H1 (cell line): ENCODE measurements around the gene PARP16. TPM values are rescaled to one million over a fixed set of nuclear protein-coding genes. Genes with fewer than 3 reads are reported as not detected.

Source experiments
- CTCF ChIA-PET: fragments of 300-600 bp; sonication (Branson Sonifier 250); formaldehyde crosslinking; loops from one replicate; lab custom pipeline; 2021; ENCODE audit not compliant: partially characterized antibody; lab: Charles Lee
- POLR2A ChIA-PET: fragments of 300-600 bp; sonication (Branson Sonifier 250); formaldehyde crosslinking; loops from one replicate; lab custom pipeline; 2021; ENCODE audit warnings: inconsistent platforms; ENCODE audit not compliant: partially characterized antibody; lab: Charles Lee
- DNase-seq, 2 experiments: peaks; one replicate each; pipeline versions ENCODE4 v3.0.0 to v3.0.0-alpha.2; 2010 to 2022; ENCODE audit warnings: low spot score in 2 of 2, low read depth in 1 of 2, mixed read lengths in 1 of 2
- FAIRE-seq: peaks from 2 replicates; lab custom pipeline; 2011; peaks lifted over from hg19 to GRCh38; lab: Jason Lieb, UNC
- H2AFZ ChIP-seq: 2 replicates; pipeline ENCODE4 v1.8.1; 2012; ENCODE audit warnings: low read length, inconsistent platforms
- H2AK5ac ChIP-seq: 2 replicates; pipeline ENCODE4 v1.6.1; 2013; ENCODE audit warnings: low read depth, low read length
- H2BK120ac ChIP-seq: replicated peaks from 2 replicates; pipeline ENCODE3; 2013; ENCODE audit warnings: low read depth, low read length, inconsistent platforms
- H2BK12ac ChIP-seq: 2 replicates; pipeline ENCODE4 v1.6.1; 2013; ENCODE audit warnings: low read depth, low read length
- H2BK15ac ChIP-seq: 2 replicates; pipeline ENCODE4 v1.6.1; 2013; ENCODE audit warnings: low read length
- H2BK20ac ChIP-seq: 2 replicates; pipeline ENCODE4 v1.6.1; 2013; ENCODE audit warnings: low read length
- H2BK5ac ChIP-seq: 2 replicates; pipeline ENCODE4 v1.6.1; 2013; ENCODE audit warnings: low read depth, low read length
- H3K14ac ChIP-seq: 2 replicates; pipeline ENCODE4 v1.6.1; 2013; ENCODE audit warnings: inconsistent platforms; ENCODE audit not compliant: insufficient read length
- H3K18ac ChIP-seq: 2 replicates; pipeline ENCODE4 v1.6.1; 2013; ENCODE audit warnings: low read length; ENCODE audit errors: extremely low read depth
- H3K23ac ChIP-seq: 2 replicates; pipeline ENCODE4 v1.6.1; 2013; ENCODE audit warnings: inconsistent platforms; ENCODE audit not compliant: insufficient read length
- H3K23me2 ChIP-seq: 2 replicates; pipeline ENCODE4 v1.6.1; 2013; ENCODE audit warnings: low read depth, low read length
- H3K27ac ChIP-seq: 2 replicates; pipeline ENCODE4 v1.6.1; 2011; ENCODE audit warnings: low read depth, low read length, inconsistent platforms
- H3K27me3 ChIP-seq, 4 experiments: replicated peaks in 1 of 4; 1 replicate in 1 of 4; 2 replicates in 3 of 4; pipeline versions ENCODE4 v1.6.1 to v1.8.1; 2011 to 2013; ENCODE audit warnings: low read length in 3 of 4, mild to moderate bottlenecking in 3 of 4, inconsistent platforms in 2 of 4, mixed read lengths in 2 of 4, moderate library complexity in 1 of 4; ENCODE audit not compliant: control insufficient read depth in 3 of 4, insufficient read depth in 3 of 4; ENCODE audit errors: extremely low read depth in 1 of 4
- H3K36me3 ChIP-seq, 4 experiments: 2 replicates each; pipeline versions ENCODE4 v1.6.1 to v1.8.1; 2011 to 2013; ENCODE audit warnings: mild to moderate bottlenecking in 4 of 4, low read length in 3 of 4, moderate library complexity in 2 of 4, control low read depth in 1 of 4, inconsistent platforms in 1 of 4; ENCODE audit not compliant: insufficient read depth in 4 of 4, control insufficient read depth in 2 of 4
- H3K4ac ChIP-seq: replicated peaks from 2 replicates; pipeline ENCODE3; 2013; ENCODE audit warnings: low read length, low read depth, mixed read lengths, inconsistent platforms; ENCODE audit not compliant: insufficient read length
- H3K4me1 ChIP-seq, 4 experiments: replicated peaks in 1 of 4; 1 replicate in 1 of 4; 2 replicates in 3 of 4; pipeline versions ENCODE4 v1.6.1 to v1.8.1; 2011 to 2013; ENCODE audit warnings: low read length in 3 of 4, inconsistent platforms in 2 of 4, mixed read lengths in 1 of 4; ENCODE audit not compliant: insufficient read depth in 4 of 4, control insufficient read depth in 3 of 4
- H3K4me2 ChIP-seq, 2 experiments: 2 replicates each; pipeline versions ENCODE4 v1.6.1 to v1.8.1; 2011 to 2013; ENCODE audit warnings: low read depth in 2 of 2, low read length in 2 of 2, control low read depth in 1 of 2, inconsistent platforms in 1 of 2, mild to moderate bottlenecking in 1 of 2; ENCODE audit not compliant: insufficient read depth in 1 of 2
- H3K4me3 ChIP-seq, 4 experiments: fragments of 200-600, 300-600 bp in 1 of 4; sonication (generic), shearing (Covaris generic), sonication (Bioruptor Twin) in 1 of 4; 2 replicates each; pipeline versions ENCODE4 v1.5.1 to v1.8.1; 2011 to 2016; ENCODE audit warnings: low read length in 4 of 4, low read depth in 3 of 4, control low read depth in 2 of 4, inconsistent platforms in 2 of 4, mild to moderate bottlenecking in 2 of 4, mixed read lengths in 1 of 4, moderate library complexity in 1 of 4; ENCODE audit not compliant: insufficient read depth in 2 of 4; ENCODE audit errors: extremely low read depth in 1 of 4
- H3K56ac ChIP-seq: replicated peaks from 2 replicates; pipeline ENCODE3; 2013; ENCODE audit warnings: low read depth, mild to moderate bottlenecking, mixed read lengths, low read length, inconsistent platforms; ENCODE audit not compliant: insufficient read length
- H3K79me1 ChIP-seq: 2 replicates; pipeline ENCODE4 v1.6.1; 2013; ENCODE audit warnings: low read depth, low read length, control low read depth
- H3K79me2 ChIP-seq, 2 experiments: 2 replicates each; pipeline versions ENCODE4 v1.6.1 to v1.8.1; 2012 to 2013; ENCODE audit warnings: low read length in 2 of 2, mild to moderate bottlenecking in 2 of 2, inconsistent platforms in 1 of 2; ENCODE audit not compliant: insufficient read depth in 2 of 2, control insufficient read depth in 1 of 2
- H3K9ac ChIP-seq, 4 experiments: replicated peaks in 1 of 4; 1 replicate in 1 of 4; 2 replicates in 3 of 4; pipeline versions ENCODE4 v1.6.1 to v1.8.1; 2011 to 2013; ENCODE audit warnings: low read depth in 3 of 4, low read length in 3 of 4, control low read depth in 2 of 4, mild to moderate bottlenecking in 2 of 4, moderate library complexity in 2 of 4, inconsistent platforms in 1 of 4; ENCODE audit errors: extremely low read depth in 1 of 4
- H3K9me3 ChIP-seq, 2 experiments: 2 replicates each; pipeline versions ENCODE4 v1.6.1 to v1.8.1; 2012 to 2013; ENCODE audit warnings: mild to moderate bottlenecking in 2 of 2, moderate library complexity in 2 of 2, control low read depth in 1 of 2, inconsistent platforms in 1 of 2, low read depth in 1 of 2, low read length in 1 of 2, mixed read lengths in 1 of 2; ENCODE audit not compliant: insufficient read depth in 2 of 2
- H4K20me1 ChIP-seq, 2 experiments: replicated peaks in 1 of 2; 2 replicates each; pipeline versions ENCODE3 to v1.8.1; 2011 to 2013; ENCODE audit warnings: inconsistent platforms in 2 of 2, low read length in 2 of 2, mild to moderate bottlenecking in 1 of 2; ENCODE audit not compliant: insufficient read depth in 2 of 2, control insufficient read depth in 1 of 2
- H4K5ac ChIP-seq: 2 replicates; pipeline ENCODE4 v1.6.1; 2013; ENCODE audit warnings: low read length, low read depth, mixed read lengths, inconsistent platforms; ENCODE audit not compliant: insufficient read length
- H4K8ac ChIP-seq: 2 replicates; pipeline ENCODE4 v1.8.0; 2013; ENCODE audit warnings: mild to moderate bottlenecking, moderate library complexity, low read length, inconsistent platforms; ENCODE audit not compliant: insufficient read depth; ENCODE audit errors: extremely low read depth
- H4K91ac ChIP-seq: replicated peaks from 2 replicates; pipeline ENCODE3; 2013; ENCODE audit warnings: low read length, mixed read lengths, inconsistent platforms; ENCODE audit not compliant: insufficient read length
- BCL11A ChIP-seq, 2 experiments: IDR thresholded peaks; one replicate each; pipeline ENCODE4 v1.6.1; 2011; ENCODE audit warnings: low read depth in 2 of 2, low read length in 2 of 2, mild to moderate bottlenecking in 2 of 2
- CHD2 ChIP-seq: IDR thresholded peaks from 2 replicates; pipeline ENCODE4 v1.6.1; 2012; ENCODE audit warnings: low read length, improper control_type of control experiment
- CREB1 ChIP-seq: IDR thresholded peaks from 2 replicates; pipeline ENCODE4 v1.6.1; 2012; ENCODE audit warnings: inconsistent platforms
- CTBP2 ChIP-seq: IDR thresholded peaks from 2 replicates; pipeline ENCODE4 v1.7.0; 2011; ENCODE audit warnings: borderline replicate concordance, mild to moderate bottlenecking, moderate library complexity, mixed read lengths, low read length; ENCODE audit not compliant: insufficient read depth, insufficient read length
- HDAC6 ChIP-seq: IDR thresholded peaks from one replicate; pipeline ENCODE4 v1.7.1; 2012; ENCODE audit warnings: low read depth, mild to moderate bottlenecking, inconsistent platforms, low read length, moderate library complexity
- JUND ChIP-seq: IDR thresholded peaks from 2 replicates; pipeline ENCODE4 v1.6.1; 2011; ENCODE audit warnings: mild to moderate bottlenecking, improper control_type of control experiment, low read length
- KDM1A ChIP-seq: fragments of 200-600, 300-600 bp; sonication (generic); IDR thresholded peaks from 2 replicates; pipeline ENCODE4 v1.7.1; 2016; ENCODE audit warnings: mild to moderate bottlenecking, low read length, borderline replicate concordance
- MAFK ChIP-seq: IDR thresholded peaks from 2 replicates; pipeline ENCODE4 v1.6.1; 2012; ENCODE audit warnings: low read depth, mild to moderate bottlenecking, improper control_type of control experiment, low read length
- POU5F1 ChIP-seq: IDR thresholded peaks from 2 replicates; pipeline ENCODE4 v1.6.1; 2011; ENCODE audit warnings: low read depth, mild to moderate bottlenecking, low read length, moderate library complexity
- RAD21 ChIP-seq, 2 experiments: IDR thresholded peaks in 1 of 2; conservative IDR thresholded peaks in 1 of 2; 2 replicates each; pipeline ENCODE4 v1.6.1; 2011; ENCODE audit warnings: low read depth in 2 of 2, low read length in 2 of 2, improper control_type of control experiment in 1 of 2, inconsistent platforms in 1 of 2, mild to moderate bottlenecking in 1 of 2, moderate library complexity in 1 of 2
- RFX5 ChIP-seq: IDR thresholded peaks from 2 replicates; pipeline ENCODE4 v1.6.1; 2011; ENCODE audit warnings: low read depth, low read length, improper control_type of control experiment, borderline replicate concordance
- RXRA ChIP-seq: IDR thresholded peaks from 2 replicates; pipeline ENCODE4 v1.6.1; 2011; ENCODE audit warnings: low read depth, mild to moderate bottlenecking, low read length, moderate library complexity; ENCODE audit not compliant: insufficient read depth
- SIRT6 ChIP-seq: IDR thresholded peaks from one replicate; pipeline ENCODE4 v1.7.1; 2012; ENCODE audit warnings: low read length, inconsistent platforms
- TAF1 ChIP-seq: IDR thresholded peaks from 2 replicates; pipeline ENCODE4 v1.6.1; 2011; ENCODE audit warnings: mild to moderate bottlenecking, low read depth, low read length
- TAF7 ChIP-seq: optimal IDR thresholded peaks from 2 replicates; pipeline ENCODE3; 2011; ENCODE audit warnings: low read depth, mild to moderate bottlenecking, inconsistent platforms, low read length, moderate library complexity, borderline replicate concordance
- TBP ChIP-seq: IDR thresholded peaks from 2 replicates; pipeline ENCODE4 v1.6.1; 2011; ENCODE audit warnings: low read depth, low read length, improper control_type of control experiment
- WGBS, 2 experiments: shearing (Covaris generic) in 1 of 2; methylation state at CpG; one replicate each; pipeline versions ENCODE4 v1.1.6 to v1.1.7; 2013 to 2015; ENCODE audit warnings: low lambda C conversion rate in 2 of 2, mixed read lengths in 2 of 2, inconsistent platforms in 1 of 2, low coverage in 1 of 2, missing lambda C conversion rate in 1 of 2; ENCODE audit not compliant: insufficient replicate concordance in 2 of 2, insufficient coverage in 1 of 2, insufficient read length in 1 of 2; ENCODE audit errors: extremely low coverage in 1 of 2, missing lambda C conversion rate in 1 of 2; 5-methylcytosine and 5-hydroxymethylcytosine counted together
- polyA plus RNA-seq, 7 experiments: library from polyadenylated mRNA; depleted of rRNA in 3 of 7; stranded (reverse) in 5 of 7; unstranded in 2 of 7; fragments of >200 nt in 5 of 7; fragments of 200-250 nt in 2 of 7; gene quantifications; 1 replicate in 5 of 7; 2 replicates in 1 of 7; 4 replicates in 1 of 7; pipeline versions ENCODE4 v1.2.1 to v1.2.3, GENCODE V29; 2011 to 2013; ENCODE audit warnings: missing spikeins in 2 of 7, mixed read lengths in 2 of 7
- total RNA-seq: library from RNA; stranded (reverse); fragmentation: NEBNext Ultra II Directional; extraction: Animal tissue kit (Norgen Biotek cat#: 25700); gene quantifications from 2 replicates; pipeline ENCODE4 v1.2.1, GENCODE V29; 2021

The PARP16 gene
- total and polyA plus RNA-seq, 2 of the 8 experiments (the other 6 are each of a cell fraction or from before 2014, with no cell fraction given), result 3.7 to 5.0 TPM

- H3K56ac ChIP-seq, result no peak overlapping the region
- H4K8ac ChIP-seq, result no peak overlapping the region
- H3K4ac ChIP-seq, result no peak overlapping the region
- H3K4me2 ChIP-seq, result no peak overlapping the region
- POLR2A ChIA-PET, result no interaction called here
- FAIRE-seq, result no peak
- WGBS, 2 experiments, result 90% methylated on average over 1 of the region's 1 CpG; no CpG with 5 or more reads in 1 of the 2 experiments
- H3K79me1 ChIP-seq, result no peaks in the 10 kb centered on the region
- no peak overlapping the region for H3K18ac ChIP-seq
- H2BK12ac ChIP-seq, result no peak overlapping the region
- H2BK15ac ChIP-seq, result no peak overlapping the region
- H2AFZ ChIP-seq, result no peak overlapping the region
- no peak overlapping the region for H4K91ac ChIP-seq
- no peak overlapping the region for H4K5ac ChIP-seq
- no peaks in the 10 kb centered on the region for H4K20me1 ChIP-seq
- no peak overlapping the region for H3K23ac ChIP-seq
- no peak overlapping the region for H2BK120ac ChIP-seq
- H3K79me2 ChIP-seq, result no peaks in the 10 kb centered on the region
- no peak overlapping the region for H3K9ac ChIP-seq
- no peak overlapping the region for H3K4me3 ChIP-seq
- H3K9me3 ChIP-seq, result no peaks in the 10 kb centered on the region
- no peak overlapping the region for H2BK20ac ChIP-seq
- H3K27ac ChIP-seq, result no peak overlapping the region; the same call in 1 of the 2 replicates
- H2AK5ac ChIP-seq, result no peak overlapping the region
- no peaks in the 10 kb centered on the region for H3K4me1 ChIP-seq
- H3K14ac ChIP-seq, result no peak overlapping the region
- DNase-seq, result no peak
- no peaks in the 10 kb centered on the region for H3K36me3 ChIP-seq
- CTCF ChIA-PET, result interaction anchor here (0.6 to 3.4 kb wide), 4 partner anchors 17 to 1366 kb away, joined by 3 to 16 read pairs (median 5); no protein-coding TSS in a partner anchor
- no peaks in the 10 kb centered on the region for H3K23me2 ChIP-seq
- no peak overlapping the region for H2BK5ac ChIP-seq
- H3K27me3 ChIP-seq, result no peaks in the 10 kb centered on the region
- TF ChIP-seq CTBP2, result no peak
- TF ChIP-seq TAF1, result no peak
- TF ChIP-seq KDM1A, result no peak
- TF ChIP-seq HDAC6, result no peak
- TF ChIP-seq JUND, result no peak
- no peak for TF ChIP-seq RFX5
- TF ChIP-seq CREB1, result no peak
- TF ChIP-seq CHD2, result no peak
- TF ChIP-seq MAFK, result no peak
- TF ChIP-seq RAD21 (IDR thresholded peaks at IDR 0.05 in 1 of 2, conservative IDR thresholded peaks at IDR 0.05 in 1 of 2; ENCODE audit: low read depth in 2 of 2, low read length in 2 of 2), result no peak
- no peak for TF ChIP-seq BCL11A (IDR thresholded peaks at IDR 0.05; ENCODE audit: low read depth in 2 of 2, low read length in 2 of 2)
- no peak for TF ChIP-seq RXRA
- TF ChIP-seq SIRT6, result no peak
- TF ChIP-seq TBP, result no peak
- TF ChIP-seq POU5F1, result no peak
- TF ChIP-seq TAF7, result no peak
Measured at GRCh38 chr15:65254758-65255157, 31.9 kb downstream of the PARP16 start.
